Endothelial cell of umbilical vein (primary cell): ENCODE data around the gene RD3L. TPM values are rescaled to one million over a fixed set of nuclear protein-coding genes. Genes with fewer than 3 reads are reported as not detected.

Experiments
- BruUV-seq: library from RNA; stranded (reverse); fragments of 400-500 nt; replicated peaks from 2 replicates; lab custom pipeline; 2021; lab: Mats Ljungman, UMichigan
- CTCF ChIA-PET: fragments of 300-600, 350-600 bp; sonication (Branson Sonifier 250); formaldehyde crosslinking; loops from one replicate; lab custom pipeline; 2021; ENCODE audit warnings: antibody characterized with exemption, inconsistent platforms; lab: Charles Lee
- POLR2A ChIA-PET: fragments of 300-600, 350-600 bp; sonication (Branson Sonifier 250); formaldehyde crosslinking; loops from one replicate; lab custom pipeline; 2021; ENCODE audit warnings: antibody characterized with exemption, inconsistent platforms; lab: Charles Lee
- DNase-seq: peaks from one replicate; pipeline ENCODE4 v3.0.0-alpha.2; 2011; ENCODE audit warnings: low read depth, low spot score
- FAIRE-seq: peaks from 2 replicates; lab custom pipeline; 2011; peaks lifted over from hg19 to GRCh38; lab: Jason Lieb, UNC
- H2AFZ ChIP-seq: 2 replicates; pipeline ENCODE4 v1.6.0; 2012; ENCODE audit warnings: low read depth, low read length, control low read depth, inconsistent platforms
- H3K27ac ChIP-seq: 2 replicates; pipeline ENCODE4 v1.5.1; 2011; ENCODE audit warnings: low read depth, mild to moderate bottlenecking, control low read depth, low read length, moderate library complexity; ENCODE audit not compliant: insufficient read depth
- H3K27me3 ChIP-seq, 2 experiments: 2 replicates each; pipeline versions ENCODE4 v1.6.0 to v1.6.1; 2011; ENCODE audit warnings: low read length in 2 of 2, mixed read lengths in 1 of 2; ENCODE audit not compliant: control insufficient read depth in 2 of 2, insufficient read depth in 2 of 2
- H3K36me3 ChIP-seq, 2 experiments: 2 replicates in 1 of 2; 3 replicates in 1 of 2; pipeline ENCODE4 v1.5.1; 2011; ENCODE audit warnings: low read length in 2 of 2, mild to moderate bottlenecking in 1 of 2, moderate library complexity in 1 of 2; ENCODE audit not compliant: control insufficient read depth in 2 of 2, insufficient read depth in 2 of 2; ENCODE audit errors: extremely low read depth in 1 of 2
- H3K4me1 ChIP-seq: 3 replicates; pipeline ENCODE4 v1.5.1; 2011; ENCODE audit warnings: mild to moderate bottlenecking, low read length; ENCODE audit not compliant: control insufficient read depth, insufficient read depth; ENCODE audit errors: extremely low read depth
- H3K4me2 ChIP-seq: 2 replicates; pipeline ENCODE4 v1.6.1; 2011; ENCODE audit warnings: low read length, control low read depth, mixed read lengths; ENCODE audit not compliant: insufficient read depth
- H3K4me3 ChIP-seq, 3 experiments: fragments of 200-600 bp in 1 of 3; sonication (generic), shearing (Covaris generic) in 1 of 3; replicated peaks in 1 of 3; 2 replicates each; pipeline ENCODE4 v1.5.1; 2011 to 2016; ENCODE audit warnings: control low read depth in 3 of 3, low read length in 3 of 3, mild to moderate bottlenecking in 2 of 3, inconsistent platforms in 1 of 3, low read depth in 1 of 3, moderate library complexity in 1 of 3; ENCODE audit not compliant: insufficient read depth in 1 of 3
- H3K79me2 ChIP-seq: 2 replicates; pipeline ENCODE4 v1.6.0; 2012; ENCODE audit warnings: low read length, inconsistent platforms; ENCODE audit not compliant: control insufficient read depth, insufficient read depth
- H3K9ac ChIP-seq: replicated peaks from 2 replicates; pipeline ENCODE3; 2011; ENCODE audit warnings: low read length, control low read depth; ENCODE audit not compliant: insufficient read depth; ENCODE audit errors: extremely low read depth
- H3K9me1 ChIP-seq: replicated peaks from 3 replicates; pipeline ENCODE4 v1.6.0; 2011; ENCODE audit warnings: mild to moderate bottlenecking, low read length; ENCODE audit not compliant: control insufficient read depth, insufficient read depth; ENCODE audit errors: extremely low read depth
- H3K9me3 ChIP-seq: replicated peaks from 2 replicates; pipeline ENCODE4 v1.5.1; 2012; ENCODE audit warnings: low read length, inconsistent platforms; ENCODE audit not compliant: control insufficient read depth, insufficient read depth
- H4K20me1 ChIP-seq: replicated peaks from 2 replicates; pipeline ENCODE3; 2011; ENCODE audit warnings: mild to moderate bottlenecking, low read length; ENCODE audit not compliant: control insufficient read depth, insufficient read depth; ENCODE audit errors: extremely low read depth
- EZH2 ChIP-seq: IDR thresholded peaks from 2 replicates; pipeline ENCODE4 v1.6.1; 2012; ENCODE audit warnings: borderline replicate concordance, low read depth, mild to moderate bottlenecking, moderate library complexity, low read length, inconsistent platforms; ENCODE audit not compliant: severe bottlenecking
- FOS ChIP-seq: IDR thresholded peaks from 2 replicates; pipeline ENCODE4 v1.6.1; 2011; ENCODE audit warnings: mild to moderate bottlenecking, low read length, moderate library complexity, borderline replicate concordance; ENCODE audit not compliant: insufficient read depth
- GATA2 ChIP-seq: IDR thresholded peaks from 2 replicates; pipeline ENCODE4 v1.7.0; 2011; ENCODE audit warnings: low read depth, mild to moderate bottlenecking, moderate library complexity, mixed read lengths, low read length; ENCODE audit not compliant: insufficient read length, insufficient read depth
- JUN ChIP-seq: IDR thresholded peaks from 2 replicates; pipeline ENCODE4 v1.6.1; 2011; ENCODE audit warnings: borderline replicate concordance, low read depth; ENCODE audit not compliant: insufficient read length, insufficient read depth
- MYC ChIP-seq: IDR thresholded peaks from one replicate; pipeline ENCODE4 v1.6.1; 2011; ENCODE audit warnings: mild to moderate bottlenecking, low read depth, low read length
- POLR2A ChIP-seq: IDR thresholded peaks from 2 replicates; pipeline ENCODE4 v1.6.1; 2012; ENCODE audit warnings: low read depth, mild to moderate bottlenecking, control low read depth, low read length
- POLR2AphosphoS5 ChIP-seq: IDR thresholded peaks from 2 replicates; pipeline ENCODE4 v1.6.1; 2012; ENCODE audit warnings: low read depth, mild to moderate bottlenecking, control low read depth, low read length, moderate library complexity; ENCODE audit not compliant: insufficient read depth
- dilution Hi-C: fragments of 300-500 bp; cut with MboI; formaldehyde crosslinking; loops from one replicate; pipeline ENCODE4 v1.15.0; 2019; ENCODE audit warnings: low sequenced_read_pairs; ENCODE audit not compliant: extremely low pct_ligation_motif_present
- intact Hi-C: fragments of 100-400 bp; cut with micrococcal nuclease; formaldehyde crosslinking; loops from one replicate; pipeline ENCODE4 v1.10.0; 2022
- polyA plus RNA-seq, 4 experiments: library from polyadenylated mRNA; depleted of rRNA in 3 of 4; stranded (reverse) in 3 of 4; unstranded in 1 of 4; fragments of >200 nt; gene quantifications; 2 replicates each; pipeline versions ENCODE4 v1.2.1 to v1.2.3, GENCODE V29; 2011 to 2012; ENCODE audit warnings: missing spikeins in 1 of 4
- total RNA-seq: library from RNA; stranded (reverse); gene quantifications from 2 replicates; pipeline ENCODE4 v1.2.3, GENCODE V29; 2021
- TF ChIP-seq, protein P1 (sequence below): IDR thresholded peaks from 2 replicates; pipeline ENCODE4 v1.6.1; 2011; ENCODE audit not compliant: insufficient read depth, insufficient read length
- TF ChIP-seq, protein P2 (sequence below), 2 donors: IDR thresholded peaks; 1 replicate in 1 of 2; 2 replicates in 1 of 2; pipeline ENCODE4 v1.5.1; 2011; ENCODE audit warnings: low read length in 2 of 2, mild to moderate bottlenecking in 2 of 2, moderate library complexity in 2 of 2, control low read depth in 1 of 2, inconsistent platforms in 1 of 2, low read depth in 1 of 2; ENCODE audit not compliant: insufficient read depth in 1 of 2; ENCODE audit errors: extremely low read depth in 1 of 2

The RD3L gene
- total and polyA plus RNA-seq, 2 donors (not counting 3 experiments of a cell fraction or from before 2014, with no cell fraction given) = not detected

- Histone ChIP-seq H3K79me2 (no peaks in the 10 kb centered on the region), H3K36me3 (no peaks in the 10 kb centered on the region), H3K4me1 (no peaks in the 10 kb centered on the region), H3K9me3 (no peaks in the 10 kb centered on the region), H2AFZ (no peak overlapping the region), H3K27ac (no peak overlapping the region), H3K4me2 (no peak overlapping the region), H4K20me1 (no peaks in the 10 kb centered on the region), H3K27me3 (peaks cover 22 to 43% of the 10 kb centered on the region in 2 experiments), H3K9ac (no peak overlapping the region), H3K4me3 (no peak overlapping the region), H3K9me1 (no peaks in the 10 kb centered on the region)
- no peak for DNase-seq
- CTCF ChIA-PET = no interaction called here
- intact Hi-C loops (no loop called here), dilution Hi-C loops (no loop called here)
- POLR2A ChIA-PET = no interaction called here
- TF ChIP-seq, protein P1, sequence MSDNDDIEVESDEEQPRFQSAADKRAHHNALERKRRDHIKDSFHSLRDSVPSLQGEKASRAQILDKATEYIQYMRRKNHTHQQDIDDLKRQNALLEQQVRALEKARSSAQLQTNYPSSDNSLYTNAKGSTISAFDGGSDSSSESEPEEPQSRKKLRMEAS = no peak
- TF ChIP-seq POLR2AphosphoS5 (no peak), JUN (no peak), EZH2 (no peak), POLR2A (no peak), MYC (no peak), FOS (no peak), GATA2 (no peak)
- TF ChIP-seq, protein P2, sequence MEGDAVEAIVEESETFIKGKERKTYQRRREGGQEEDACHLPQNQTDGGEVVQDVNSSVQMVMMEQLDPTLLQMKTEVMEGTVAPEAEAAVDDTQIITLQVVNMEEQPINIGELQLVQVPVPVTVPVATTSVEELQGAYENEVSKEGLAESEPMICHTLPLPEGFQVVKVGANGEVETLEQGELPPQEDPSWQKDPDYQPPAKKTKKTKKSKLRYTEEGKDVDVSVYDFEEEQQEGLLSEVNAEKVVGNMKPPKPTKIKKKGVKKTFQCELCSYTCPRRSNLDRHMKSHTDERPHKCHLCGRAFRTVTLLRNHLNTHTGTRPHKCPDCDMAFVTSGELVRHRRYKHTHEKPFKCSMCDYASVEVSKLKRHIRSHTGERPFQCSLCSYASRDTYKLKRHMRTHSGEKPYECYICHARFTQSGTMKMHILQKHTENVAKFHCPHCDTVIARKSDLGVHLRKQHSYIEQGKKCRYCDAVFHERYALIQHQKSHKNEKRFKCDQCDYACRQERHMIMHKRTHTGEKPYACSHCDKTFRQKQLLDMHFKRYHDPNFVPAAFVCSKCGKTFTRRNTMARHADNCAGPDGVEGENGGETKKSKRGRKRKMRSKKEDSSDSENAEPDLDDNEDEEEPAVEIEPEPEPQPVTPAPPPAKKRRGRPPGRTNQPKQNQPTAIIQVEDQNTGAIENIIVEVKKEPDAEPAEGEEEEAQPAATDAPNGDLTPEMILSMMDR (IDR thresholded peaks at IDR 0.05; ENCODE audit: extremely low read depth in 1 of 2, insufficient read depth in 1 of 2, low read depth in 1 of 2, low read length in 2 of 2) = no peak
- BruUV-seq = no TSS peak
- no peak for FAIRE-seq
Observed at GRCh38 chr14:103943673-103944072, 1.3 kb upstream of the RD3L start.
